HepG2 (cell line): Measurements from ENCODE around the gene C5. TPM values are rescaled to one million over a fixed set of nuclear protein-coding genes. Genes with fewer than 3 reads are reported as not detected.

Experiments used
- CEBPG ChIP-seq: IDR thresholded peaks from 2 replicates; pipeline ENCODE4 v1.6.1; 2016
- FOXP1 ChIP-seq, 2 experiments: fragments of 450-650 bp in 1 of 2; IDR thresholded peaks; 2 replicates each; pipeline ENCODE4 v1.6.1; 2017 to 2018; ENCODE audit warnings: antibody characterized with exemption in 1 of 2
- GATAD2A ChIP-seq: IDR thresholded peaks from 2 replicates; pipeline ENCODE4 v1.6.1; 2016
- HMG20B ChIP-seq: conservative IDR thresholded peaks from 2 replicates; pipeline ENCODE4 v1.6.1; 2016; ENCODE audit warnings: missing genetic modification reagents, missing compliant biosample characterization
- HNF4A ChIP-seq: sonication (generic); formaldehyde crosslinking; IDR thresholded peaks from 2 replicates; pipeline ENCODE4 v1.4.0; 2020; ENCODE audit warnings: missing genetic modification reagents
- NR2F6 ChIP-seq, 2 experiments: IDR thresholded peaks; 2 replicates each; pipeline ENCODE4 v1.6.1; 2016; ENCODE audit warnings: antibody characterized with exemption in 1 of 2, mild to moderate bottlenecking in 1 of 2
- SOX6 ChIP-seq, 2 experiments: fragments of 450-650 bp in 1 of 2; sonication (generic) in 1 of 2; formaldehyde crosslinking in 1 of 2; IDR thresholded peaks; 2 replicates each; pipeline versions ENCODE4 v1.4.0 to v1.6.1; 2017 to 2020; ENCODE audit warnings: antibody characterized with exemption in 1 of 2, mild to moderate bottlenecking in 1 of 2, missing genetic modification reagents in 1 of 2
- ZNF513 ChIP-seq: sonication (generic); formaldehyde crosslinking; conservative IDR thresholded peaks from 2 replicates; pipeline ENCODE4 v1.5.0; 2020; ENCODE audit warnings: missing genetic modification reagents
- ZNF572 ChIP-seq: sonication (generic); formaldehyde crosslinking; IDR thresholded peaks from 2 replicates; pipeline ENCODE4 v1.5.1; 2020; ENCODE audit warnings: mild to moderate bottlenecking, missing genetic modification reagents
- polyA plus RNA-seq, 8 experiments: library from polyadenylated mRNA; depleted of rRNA in 3 of 8; stranded (reverse) in 7 of 8; unstranded in 1 of 8; fragments of >200 nt; fragmentation: Illumina TruSeq in 4 of 8; extraction: Trizol in 4 of 8; gene quantifications; 2 replicates each; pipeline versions ENCODE4 v1.2.1 to v1.2.3, GENCODE V29; 2011 to 2016; ENCODE audit warnings: low read depth in 4 of 8, missing spikeins in 1 of 8, mixed read lengths in 1 of 8; ENCODE audit not compliant: insufficient read depth in 1 of 8
- total RNA-seq, 5 experiments: library from RNA; depleted of rRNA; stranded (reverse); fragments of >200 nt; fragmentation: Illumina TruSeq; extraction: Trizol; gene quantifications; 2 replicates each; pipeline ENCODE4 v1.2.3, GENCODE V29; 2016; ENCODE audit warnings: low read depth in 1 of 5
- TF ChIP-seq, protein P1 (sequence below): IDR thresholded peaks from 2 replicates; pipeline ENCODE4 v1.4.0; 2020; ENCODE audit warnings: mild to moderate bottlenecking, missing genetic modification reagents
- TF ChIP-seq, protein P2 (sequence below): sonication (generic); IDR thresholded peaks from 2 replicates; pipeline ENCODE4 v1.6.1; 2016; ENCODE audit warnings: low read depth, borderline replicate concordance
- TF ChIP-seq, protein P3 (sequence below): sonication (generic); formaldehyde crosslinking; IDR thresholded peaks from 2 replicates; pipeline ENCODE4 v1.4.0; 2020; ENCODE audit warnings: missing genetic modification reagents, borderline replicate concordance

C5 gene
- total and polyA plus RNA-seq, 2 of the 13 experiments (the other 11 are each of a cell fraction or from before 2014, with no cell fraction given) = 57.6 to 192 TPM

DNA sequence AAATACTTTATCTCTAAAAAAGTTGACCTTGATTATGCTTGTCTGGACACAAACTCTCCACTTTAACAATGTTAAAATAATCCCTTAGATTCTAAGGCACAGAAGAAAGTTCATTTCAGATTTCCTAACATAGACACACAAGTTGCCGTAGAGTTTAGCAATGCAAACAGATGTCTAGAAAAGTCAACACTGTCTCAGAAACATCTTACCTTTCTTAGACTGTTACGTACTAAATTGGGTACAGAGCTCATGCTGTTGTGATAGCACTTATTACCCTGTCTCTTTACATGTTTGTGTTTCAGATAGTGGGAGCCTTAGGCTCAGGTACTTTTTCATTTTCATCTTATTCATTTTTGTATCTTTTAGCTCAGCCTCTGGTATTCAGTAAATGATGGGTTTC is 52.0 kb downstream of the C5 start (continued):
- TF ChIP-seq, protein P1, sequence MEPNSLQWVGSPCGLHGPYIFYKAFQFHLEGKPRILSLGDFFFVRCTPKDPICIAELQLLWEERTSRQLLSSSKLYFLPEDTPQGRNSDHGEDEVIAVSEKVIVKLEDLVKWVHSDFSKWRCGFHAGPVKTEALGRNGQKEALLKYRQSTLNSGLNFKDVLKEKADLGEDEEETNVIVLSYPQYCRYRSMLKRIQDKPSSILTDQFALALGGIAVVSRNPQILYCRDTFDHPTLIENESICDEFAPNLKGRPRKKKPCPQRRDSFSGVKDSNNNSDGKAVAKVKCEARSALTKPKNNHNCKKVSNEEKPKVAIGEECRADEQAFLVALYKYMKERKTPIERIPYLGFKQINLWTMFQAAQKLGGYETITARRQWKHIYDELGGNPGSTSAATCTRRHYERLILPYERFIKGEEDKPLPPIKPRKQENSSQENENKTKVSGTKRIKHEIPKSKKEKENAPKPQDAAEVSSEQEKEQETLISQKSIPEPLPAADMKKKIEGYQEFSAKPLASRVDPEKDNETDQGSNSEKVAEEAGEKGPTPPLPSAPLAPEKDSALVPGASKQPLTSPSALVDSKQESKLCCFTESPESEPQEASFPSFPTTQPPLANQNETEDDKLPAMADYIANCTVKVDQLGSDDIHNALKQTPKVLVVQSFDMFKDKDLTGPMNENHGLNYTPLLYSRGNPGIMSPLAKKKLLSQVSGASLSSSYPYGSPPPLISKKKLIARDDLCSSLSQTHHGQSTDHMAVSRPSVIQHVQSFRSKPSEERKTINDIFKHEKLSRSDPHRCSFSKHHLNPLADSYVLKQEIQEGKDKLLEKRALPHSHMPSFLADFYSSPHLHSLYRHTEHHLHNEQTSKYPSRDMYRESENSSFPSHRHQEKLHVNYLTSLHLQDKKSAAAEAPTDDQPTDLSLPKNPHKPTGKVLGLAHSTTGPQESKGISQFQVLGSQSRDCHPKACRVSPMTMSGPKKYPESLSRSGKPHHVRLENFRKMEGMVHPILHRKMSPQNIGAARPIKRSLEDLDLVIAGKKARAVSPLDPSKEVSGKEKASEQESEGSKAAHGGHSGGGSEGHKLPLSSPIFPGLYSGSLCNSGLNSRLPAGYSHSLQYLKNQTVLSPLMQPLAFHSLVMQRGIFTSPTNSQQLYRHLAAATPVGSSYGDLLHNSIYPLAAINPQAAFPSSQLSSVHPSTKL (CRISPR knock-in tag) = peak; percentile 65
- TF ChIP-seq ZNF513 (CRISPR knock-in tag) (no peak), HMG20B (no peak), CEBPG (CRISPR knock-in tag) (peak; percentile 54), ZNF572 (no peak), NR2F6 (IDR thresholded peaks at IDR 0.05) (0 out of 2 replicates have a peak, but pooled peaks have one; percentile 37), NR2F6 (CRISPR knock-in tag; IDR thresholded peaks at IDR 0.05) (no peak), SOX6 (IDR thresholded peaks at IDR 0.05) (no peak), SOX6 (CRISPR knock-in tag; IDR thresholded peaks at IDR 0.05) (peak; percentile 39; the same call in 1 of the 2 replicates), HNF4A (CRISPR knock-in tag) (peak; percentile 65), GATAD2A (CRISPR knock-in tag) (peak; percentile 77), FOXP1 (IDR thresholded peaks at IDR 0.05) (no peak), FOXP1 (CRISPR knock-in tag; IDR thresholded peaks at IDR 0.05) (peak; percentile 41; the same call in 1 of the 2 replicates)
- TF ChIP-seq, protein P2, sequence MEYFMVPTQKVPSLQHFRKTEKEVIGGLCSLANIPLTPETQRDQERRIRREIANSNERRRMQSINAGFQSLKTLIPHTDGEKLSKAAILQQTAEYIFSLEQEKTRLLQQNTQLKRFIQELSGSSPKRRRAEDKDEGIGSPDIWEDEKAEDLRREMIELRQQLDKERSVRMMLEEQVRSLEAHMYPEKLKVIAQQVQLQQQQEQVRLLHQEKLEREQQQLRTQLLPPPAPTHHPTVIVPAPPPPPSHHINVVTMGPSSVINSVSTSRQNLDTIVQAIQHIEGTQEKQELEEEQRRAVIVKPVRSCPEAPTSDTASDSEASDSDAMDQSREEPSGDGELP = peak; percentile 22; the same call in 1 of the 2 replicates
- TF ChIP-seq, protein P3, sequence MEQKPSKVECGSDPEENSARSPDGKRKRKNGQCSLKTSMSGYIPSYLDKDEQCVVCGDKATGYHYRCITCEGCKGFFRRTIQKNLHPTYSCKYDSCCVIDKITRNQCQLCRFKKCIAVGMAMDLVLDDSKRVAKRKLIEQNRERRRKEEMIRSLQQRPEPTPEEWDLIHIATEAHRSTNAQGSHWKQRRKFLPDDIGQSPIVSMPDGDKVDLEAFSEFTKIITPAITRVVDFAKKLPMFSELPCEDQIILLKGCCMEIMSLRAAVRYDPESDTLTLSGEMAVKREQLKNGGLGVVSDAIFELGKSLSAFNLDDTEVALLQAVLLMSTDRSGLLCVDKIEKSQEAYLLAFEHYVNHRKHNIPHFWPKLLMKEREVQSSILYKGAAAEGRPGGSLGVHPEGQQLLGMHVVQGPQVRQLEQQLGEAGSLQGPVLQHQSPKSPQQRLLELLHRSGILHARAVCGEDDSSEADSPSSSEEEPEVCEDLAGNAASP (CRISPR knock-in tag) = no peak
